Left renal pelvis (tissue), 4 donors: ENCODE results near the gene EWSR1. TPM values are rescaled to one million over a fixed set of nuclear protein-coding genes. Genes with fewer than 3 reads are reported as not detected.

Experiments used
- DNase-seq, 4 donors: peaks; one replicate each; pipeline ENCODE4 v3.0.0-alpha.2; 2013; ENCODE audit warnings: low read depth in 4 of 4, low spot score in 3 of 4
- polyA plus RNA-seq, 4 donors: library from polyadenylated mRNA; unstranded; fragments of 120-200 nt; gene quantifications; one replicate each; pipeline ENCODE4 v1.2.1, GENCODE V29; 2013; ENCODE audit not compliant: insufficient read length in 4 of 4

Gene EWSR1
- polyA plus RNA-seq, 4 donors, result 240 to 371 (median 332) TPM

DNA sequence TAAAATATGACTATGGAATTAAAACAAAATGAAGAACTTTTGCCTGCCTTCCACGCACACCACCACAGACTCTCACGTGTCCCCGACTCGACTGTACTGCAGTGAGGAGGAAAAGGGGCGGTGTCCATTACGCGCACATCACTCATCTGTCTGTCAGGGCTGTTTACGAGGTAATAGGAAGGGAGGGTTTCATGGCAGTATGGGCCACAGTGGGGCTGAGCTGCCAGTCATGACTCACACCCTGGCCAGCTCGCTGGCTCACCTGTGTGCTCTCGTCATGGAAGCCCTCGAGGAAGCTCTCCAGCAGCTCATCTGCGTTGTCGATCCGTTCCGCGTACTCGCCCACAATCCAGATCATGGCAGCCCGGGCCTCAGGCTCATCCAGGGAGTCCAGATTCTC is 80.9 kb downstream of the EWSR1 start:
- DNase-seq, result no peak

Other genes with a start within 250 kb of the EWSR1 start
- 1 to 10 TPM in 3 of 4 donors, under 1 TPM in 1; 0.45 to 1.7 (median 1.1) TPM for gene C22orf31, start 206.4 kb upstream of the EWSR1 start, polyA plus RNA-seq
- 10 to 100 TPM; 11.8 to 25.9 (median 21.3) TPM for gene KREMEN1, start 195.2 kb upstream of the EWSR1 start, polyA plus RNA-seq
- 100 to 1,000 TPM in 1 of 4 donors, 10 to 100 TPM in 2, 1 to 10 TPM in 1; 7.7 to 122 (median 66.6) TPM for gene EMID1, start 62.4 kb upstream of the EWSR1 start, polyA plus RNA-seq
- gene RHBDD3, start 287 bp upstream of the EWSR1 start, polyA plus RNA-seq, result 10 to 100 TPM; 22.5 to 40.3 (median 26.3) TPM
- gene GAS2L1, start 38.4 kb downstream of the EWSR1 start, polyA plus RNA-seq, result 10 to 100 TPM in 1 of 4 donors, 1 to 10 TPM in 3; 5.3 to 10.9 (median 7.9) TPM
- gene RASL10A, start 47.4 kb downstream of the EWSR1 start, polyA plus RNA-seq, result under 1 TPM; 0.33 to 0.63 (median 0.45) TPM
- 10 to 100 TPM; 29.0 to 48.7 (median 42.6) TPM for gene AP1B1, start 120.3 kb downstream of the EWSR1 start, polyA plus RNA-seq
- 1 to 10 TPM in 3 of 4 donors, under 1 TPM in 1; 0.89 to 1.8 (median 1.3) TPM for gene RFPL1, start 170.3 kb downstream of the EWSR1 start, polyA plus RNA-seq
- gene NEFH, start 211.9 kb downstream of the EWSR1 start, polyA plus RNA-seq, result 10 to 100 TPM in 1 of 4 donors, 1 to 10 TPM in 3; 9.4 to 13.9 (median 9.5) TPM